HG03354 (cell line): Measurements from ENCODE around the gene BCL2.

Experiments
- ATAC-seq: cut with Tn5 transposase; IDR thresholded peaks from one replicate; pipeline ENCODE4 v1.9.1; 2021; ENCODE audit warnings: mild to moderate bottlenecking; ENCODE audit not compliant: unreplicated experiment, poor library complexity, severe bottlenecking

The BCL2 gene

GRCh38 chr18:63290821-63291200, 28.8 kb downstream of the BCL2 start:
- ATAC-seq = no peak

GRCh38 chr18:63290166-63290820, 29.3 kb downstream of the BCL2 start:
- no peak for ATAC-seq

- ATAC-seq = no peak
These were observed 31.3 kb downstream of the BCL2 start for GRCh38 chr18:63288311-63288710.

GRCh38 chr18:63287691-63288220, 31.8 kb downstream of the BCL2 start:
- ATAC-seq = no peak

- no peak for ATAC-seq
These were observed 32.6 kb downstream of the BCL2 start for GRCh38 chr18:63286926-63287325.

- ATAC-seq = peak; percentile 95
These were observed 34.5 kb downstream of the BCL2 start for GRCh38 chr18:63284827-63285733.

GRCh38 chr18:63284173-63284799, 35.3 kb downstream of the BCL2 start:
- no peak for ATAC-seq

- ATAC-seq = no peak
These were observed 36.1 kb downstream of the BCL2 start for GRCh38 chr18:63283305-63284094.

- ATAC-seq = no peak
These were observed 36.8 kb downstream of the BCL2 start for GRCh38 chr18:63282793-63283192.

- ATAC-seq = no peak
These were observed 46.2 kb downstream of the BCL2 start for GRCh38 chr18:63273222-63273927.

- no peak for ATAC-seq
These were observed 46.9 kb downstream of the BCL2 start for GRCh38 chr18:63272638-63273037.

GRCh38 chr18:63271881-63272299, 47.7 kb downstream of the BCL2 start:
- ATAC-seq = no peak

GRCh38 chr18:63271148-63271547, 48.4 kb downstream of the BCL2 start:
- ATAC-seq = no peak

- ATAC-seq = peak; percentile 41
These were observed 51.4 kb downstream of the BCL2 start for GRCh38 chr18:63267975-63268721.

- ATAC-seq = no peak
These were observed 52.4 kb downstream of the BCL2 start for GRCh38 chr18:63266888-63267790.

GRCh38 chr18:63265326-63265725, 54.2 kb downstream of the BCL2 start:
- no peak for ATAC-seq

GRCh38 chr18:63264871-63265270, 54.7 kb downstream of the BCL2 start:
- ATAC-seq = no peak
